ENCODE results near the gene ACKR4. TPM values are rescaled to one million over a fixed set of nuclear protein-coding genes. Genes with fewer than 3 reads are reported as not detected.
"Not testable (repeated sequence)": the region's sequence is repeated elsewhere in the genome, so short reads cannot be mapped to it uniquely, and the experiment has no call there.

The ACKR4 gene
- total RNA-seq, 4 donors from 2014 or later = 0.42 to 2.2 (median 0.84) TPM

DNA sequence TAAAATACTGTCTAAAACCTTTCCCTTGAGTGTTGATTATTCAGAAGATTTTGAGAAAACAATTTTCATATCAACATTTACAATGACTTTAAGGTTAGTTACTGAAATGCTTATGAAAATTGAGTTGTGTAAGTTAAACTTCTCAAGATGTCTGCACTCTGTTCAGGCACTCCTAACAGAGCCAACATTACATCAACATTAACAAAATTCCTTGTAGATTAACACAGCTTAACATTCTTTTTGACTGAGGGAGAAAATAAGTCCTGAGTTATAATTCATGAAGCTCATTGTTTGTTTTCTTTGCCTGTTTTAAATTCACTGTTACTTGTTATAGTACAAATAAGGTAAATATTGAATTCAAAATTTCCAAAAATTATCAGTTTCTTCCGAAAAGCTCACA lies 9.0 kb downstream of the ACKR4 start:
- Histone ChIP-seq H3K27ac (replicated peaks in 1 of 4) (peak overlapping the region; percentile 32 to 51 (median 44)), H3K4me3 (no peak overlapping the region), H3K4me1 (peaks cover 4 to 19% (median 16%) of the 10 kb centered on the region in 4 donors), H3K36me3 (peaks cover 0 to 25% (median 7%) of the 10 kb centered on the region in 4 donors), H3K27me3 (no peaks in the 10 kb centered on the region), H3K9me3 (peaks cover 0 to 10% (median 5%) of the 10 kb centered on the region in 4 donors)
- intact Hi-C loops (cut with DNase I) = no loop called here
- TF ChIP-seq POLR2A (IDR thresholded peaks at IDR 0.05; ENCODE audit: low read depth) (no peak), POLR2AphosphoS5 (IDR thresholded peaks at IDR 0.05) (no peak), CTCF (IDR thresholded peaks at IDR 0.05) (no peak), EP300 (IDR thresholded peaks at IDR 0.05) (no peak)
- WGBS = 54% methylated on average over 1 of the region's 1 CpG
- DNase-seq (ENCODE audit: extremely low spot score) = no peak

GRCh38 chr3:132606620-132607019 lies 9.6 kb downstream of the ACKR4 start:
- H3K4me3 ChIP-seq; DNase-seq (ENCODE audit: extremely low spot score); H3K27me3 ChIP-seq; intact Hi-C loops (cut with DNase I): not testable (repeated sequence)
- Histone ChIP-seq H3K9me3 (peaks cover 0 to 10% (median 5%) of the 10 kb centered on the region in 4 donors), H3K36me3 (peaks cover 0 to 25% (median 7%) of the 10 kb centered on the region in 4 donors), H3K27ac (replicated peaks in 1 of 4) (peak overlapping the region; percentile 32 to 51 (median 44)), H3K4me1 (peaks cover 4 to 19% (median 16%) of the 10 kb centered on the region in 4 donors)
- WGBS = 77% methylated on average over 6 of the region's 8 CpGs

DNA sequence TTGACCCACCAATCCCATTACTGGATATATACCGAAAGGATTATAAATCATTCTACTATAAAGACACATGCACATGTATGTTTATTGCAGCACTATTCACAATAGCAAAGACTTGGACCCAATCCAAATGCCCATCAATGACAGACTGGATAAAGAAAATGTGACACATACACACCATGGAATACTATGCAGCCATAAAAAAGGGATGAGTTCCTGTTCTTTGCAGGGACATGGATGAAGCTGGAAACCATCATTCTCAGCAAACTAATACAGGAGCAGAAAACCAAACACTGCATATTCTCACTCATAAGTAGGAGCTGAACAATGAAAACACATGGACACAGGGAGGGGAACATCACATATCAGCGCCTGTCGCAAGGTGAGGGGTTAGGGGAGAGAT lies 18.2 kb downstream of the ACKR4 start:
- intact Hi-C loops (cut with DNase I); H3K27me3 ChIP-seq; H3K27ac ChIP-seq (replicated peaks in 1 of 4); H3K4me3 ChIP-seq; H3K9me3 ChIP-seq; H3K4me1 ChIP-seq; DNase-seq (ENCODE audit: extremely low spot score): not testable (repeated sequence)
- H3K36me3 ChIP-seq = peaks cover 0 to 30% (median 11%) of the 10 kb centered on the region in 4 donors
- 98% methylated on average over 3 of the region's 3 CpGs for WGBS

DNA sequence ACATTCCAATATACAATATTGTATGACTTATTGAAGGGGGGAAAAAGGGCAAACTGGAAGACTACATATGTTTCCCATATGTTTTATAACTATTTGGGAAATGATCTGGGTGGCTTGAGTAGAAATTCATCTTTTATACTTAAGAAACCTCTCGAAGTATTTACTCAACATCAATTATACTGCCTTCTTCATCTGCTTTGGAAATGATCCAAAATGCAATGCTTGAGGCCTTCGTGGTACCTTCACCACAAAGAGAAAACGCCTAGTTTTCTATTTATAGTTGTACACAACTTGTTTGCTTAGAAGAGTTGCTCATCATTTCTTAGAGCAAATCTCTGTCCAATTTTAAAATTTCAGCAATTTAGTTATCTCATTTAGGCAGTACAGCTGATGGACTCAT lies 18.8 kb downstream of the ACKR4 start:
- Histone ChIP-seq H3K27ac (replicated peaks in 1 of 4) (no peak overlapping the region), H3K27me3 (no peaks in the 10 kb centered on the region), H3K9me3 (no peaks in the 10 kb centered on the region), H3K4me1 (peaks cover 0 to 3% (median 0%) of the 10 kb centered on the region in 4 donors), H3K36me3 (peaks cover 0 to 34% (median 12%) of the 10 kb centered on the region in 4 donors), H3K4me3 (no peak overlapping the region)
- no peak for DNase-seq (ENCODE audit: extremely low spot score)
- intact Hi-C loops (cut with DNase I) = no loop called here
- TF ChIP-seq EP300 (IDR thresholded peaks at IDR 0.05) (no peak), POLR2AphosphoS5 (IDR thresholded peaks at IDR 0.05) (no peak), CTCF (IDR thresholded peaks at IDR 0.05) (no peak), POLR2A (IDR thresholded peaks at IDR 0.05; ENCODE audit: low read depth) (no peak)
- WGBS = 63% methylated on average over 3 of the region's 3 CpGs

DNA sequence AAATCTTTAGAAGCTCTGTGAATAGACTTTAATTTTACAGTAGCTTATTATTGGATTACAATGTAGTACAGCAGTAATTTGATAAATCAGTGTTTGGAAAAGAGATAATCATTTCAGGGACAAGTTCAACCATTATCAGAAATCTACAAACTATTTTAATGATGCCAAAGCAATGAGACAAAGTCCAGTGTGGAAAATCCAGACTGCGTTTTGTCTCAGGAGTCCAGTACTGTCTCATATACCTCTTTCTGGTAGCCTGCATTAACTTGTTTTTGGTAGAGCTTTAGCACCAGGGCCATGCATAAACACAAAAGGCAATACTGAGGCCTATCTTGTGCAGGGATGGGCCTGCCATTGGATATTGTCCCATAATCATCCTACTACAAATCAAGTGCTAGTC lies 19.7 kb downstream of the ACKR4 start:
- no peaks in the 10 kb centered on the region for H3K27me3 ChIP-seq

More for the DNA sequence above, 19.7 kb downstream of the ACKR4 start:
- TF ChIP-seq CTCF (IDR thresholded peaks at IDR 0.05) (no peak), POLR2A (IDR thresholded peaks at IDR 0.05; ENCODE audit: low read depth) (no peak), EP300 (IDR thresholded peaks at IDR 0.05) (no peak), POLR2AphosphoS5 (IDR thresholded peaks at IDR 0.05) (no peak)
- Histone ChIP-seq H3K36me3 (peaks cover 0 to 40% (median 15%) of the 10 kb centered on the region in 4 donors), H3K27ac (replicated peaks in 1 of 4) (no peak overlapping the region), H3K9me3 (no peaks in the 10 kb centered on the region), H3K4me1 (peaks cover 0 to 3% (median 0%) of the 10 kb centered on the region in 4 donors), H3K4me3 (no peak overlapping the region)
- intact Hi-C loops (cut with DNase I) = no loop called here
- DNase-seq (ENCODE audit: extremely low spot score) = no peak
- 96% methylated on average over 1 of the region's 1 CpG for WGBS
